H1 (cell line): ENCODE data around the gene FBXO45.

Source experiments
- CREB1 ChIP-seq: IDR thresholded peaks from 2 replicates; pipeline ENCODE4 v1.6.1; 2012; ENCODE audit warnings: inconsistent platforms
- HDAC2 ChIP-seq, 2 experiments: fragments of 300-600 bp in 1 of 2; sonication (generic) in 1 of 2; IDR thresholded peaks; 2 replicates each; pipeline ENCODE4 v1.6.1; 2011 to 2012; ENCODE audit warnings: low read depth in 2 of 2, low read length in 2 of 2, mild to moderate bottlenecking in 2 of 2, moderate library complexity in 2 of 2, borderline replicate concordance in 1 of 2, inconsistent platforms in 1 of 2
- POLR2A ChIP-seq, 2 experiments: IDR thresholded peaks; 1 replicate in 1 of 2; 2 replicates in 1 of 2; pipeline ENCODE4 v1.6.1; 2011; ENCODE audit warnings: low read depth in 2 of 2, low read length in 2 of 2, mild to moderate bottlenecking in 2 of 2; ENCODE audit errors: control extremely low read depth in 1 of 2
- TF ChIP-seq, protein P1 (sequence below), 3 experiments: IDR thresholded peaks; 1 replicate in 2 of 3; 2 replicates in 1 of 3; pipeline versions ENCODE4 v1.5.1 to v1.6.1; 2011; ENCODE audit warnings: low read length in 3 of 3, mild to moderate bottlenecking in 3 of 3, inconsistent platforms in 2 of 3, low read depth in 1 of 3, moderate library complexity in 1 of 3; ENCODE audit not compliant: insufficient read depth in 1 of 3; ENCODE audit errors: control extremely low read depth in 1 of 3

DNA sequence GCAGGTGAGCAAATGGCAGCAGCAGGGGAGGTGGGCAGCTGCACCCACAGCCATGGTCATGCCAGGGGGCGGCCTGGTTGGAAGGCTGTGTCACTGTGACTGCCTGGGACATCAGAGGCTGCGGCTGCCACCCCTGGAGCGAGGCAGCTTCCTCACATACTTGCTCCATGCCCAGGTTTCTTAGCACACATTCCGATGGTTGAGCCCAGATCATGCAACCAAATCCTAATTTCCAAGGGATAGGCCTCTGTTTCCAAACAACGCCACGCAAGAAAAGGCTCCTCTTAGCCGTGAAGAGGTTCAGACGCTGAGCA is 59.4 kb downstream of the FBXO45 start:
- no peak for TF ChIP-seq POLR2A (IDR thresholded peaks at IDR 0.05; ENCODE audit: control extremely low read depth in 1 of 2, low read depth in 2 of 2, low read length in 2 of 2)
- TF ChIP-seq HDAC2 (IDR thresholded peaks at IDR 0.05; ENCODE audit: borderline replicate concordance in 1 of 2, low read depth in 2 of 2, low read length in 2 of 2), result no peak
- TF ChIP-seq CREB1, result no peak
- TF ChIP-seq, protein P1, sequence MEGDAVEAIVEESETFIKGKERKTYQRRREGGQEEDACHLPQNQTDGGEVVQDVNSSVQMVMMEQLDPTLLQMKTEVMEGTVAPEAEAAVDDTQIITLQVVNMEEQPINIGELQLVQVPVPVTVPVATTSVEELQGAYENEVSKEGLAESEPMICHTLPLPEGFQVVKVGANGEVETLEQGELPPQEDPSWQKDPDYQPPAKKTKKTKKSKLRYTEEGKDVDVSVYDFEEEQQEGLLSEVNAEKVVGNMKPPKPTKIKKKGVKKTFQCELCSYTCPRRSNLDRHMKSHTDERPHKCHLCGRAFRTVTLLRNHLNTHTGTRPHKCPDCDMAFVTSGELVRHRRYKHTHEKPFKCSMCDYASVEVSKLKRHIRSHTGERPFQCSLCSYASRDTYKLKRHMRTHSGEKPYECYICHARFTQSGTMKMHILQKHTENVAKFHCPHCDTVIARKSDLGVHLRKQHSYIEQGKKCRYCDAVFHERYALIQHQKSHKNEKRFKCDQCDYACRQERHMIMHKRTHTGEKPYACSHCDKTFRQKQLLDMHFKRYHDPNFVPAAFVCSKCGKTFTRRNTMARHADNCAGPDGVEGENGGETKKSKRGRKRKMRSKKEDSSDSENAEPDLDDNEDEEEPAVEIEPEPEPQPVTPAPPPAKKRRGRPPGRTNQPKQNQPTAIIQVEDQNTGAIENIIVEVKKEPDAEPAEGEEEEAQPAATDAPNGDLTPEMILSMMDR (IDR thresholded peaks at IDR 0.05; ENCODE audit: control extremely low read depth in 1 of 3, insufficient read depth in 1 of 3, low read depth in 1 of 3, low read length in 3 of 3), result no peak
